Smooth muscle cell (in vitro differentiated cells): ENCODE measurements around the gene DHRS7. TPM values are rescaled to one million over a fixed set of nuclear protein-coding genes. Genes with fewer than 3 reads are reported as not detected.

Experiments
- DNase-seq: peaks from one replicate; lab custom pipeline; 2025; ENCODE audit not compliant: unreplicated experiment; lab: John Stamatoyannopoulos, UW
- H2AFZ ChIP-seq: fragments of 200-600 bp; sonication (generic); 2 replicates; pipeline ENCODE4 v1.6.0; 2016; ENCODE audit warnings: antibody characterized with exemption, low read depth, mild to moderate bottlenecking
- H3F3A ChIP-seq: fragments of 200-600 bp; sonication (generic); 2 replicates; pipeline ENCODE4 v1.6.0; 2017; ENCODE audit warnings: antibody characterized with exemption, low read depth
- H3K27ac ChIP-seq: fragments of 200-600 bp; sonication (generic); 2 replicates; pipeline ENCODE4 v1.5.1; 2016; ENCODE audit warnings: low read depth, mild to moderate bottlenecking
- H3K27me3 ChIP-seq: fragments of 200-600 bp; sonication (generic); 2 replicates; pipeline ENCODE4 v1.6.1; 2016; ENCODE audit warnings: low read depth, mild to moderate bottlenecking
- H3K36me3 ChIP-seq: fragments of 200-600 bp; sonication (generic); 2 replicates; pipeline ENCODE4 v1.5.1; 2016; ENCODE audit warnings: low read depth
- H3K4me1 ChIP-seq: fragments of 200-600 bp; sonication (generic); 2 replicates; pipeline ENCODE4 v1.5.1; 2016; ENCODE audit warnings: low read depth
- H3K4me2 ChIP-seq: fragments of 200-600 bp; sonication (generic); 2 replicates; pipeline ENCODE4 v1.6.0; 2016; ENCODE audit warnings: mild to moderate bottlenecking
- H3K4me3 ChIP-seq: fragments of 200-600 bp; sonication (generic); 2 replicates; pipeline ENCODE4 v1.5.1; 2016; ENCODE audit warnings: mild to moderate bottlenecking
- H3K79me2 ChIP-seq: fragments of 200-600 bp; sonication (generic); 2 replicates; pipeline ENCODE4 v1.6.0; 2016; ENCODE audit warnings: low read depth, mild to moderate bottlenecking
- H3K9ac ChIP-seq: fragments of 200-600 bp; sonication (generic); 2 replicates; pipeline ENCODE4 v1.6.0; 2016; ENCODE audit warnings: low read depth
- H3K9me3 ChIP-seq: fragments of 200-600 bp; sonication (generic); replicated peaks from 2 replicates; pipeline ENCODE4 v1.5.1; 2016; ENCODE audit warnings: low read depth
- H4K20me1 ChIP-seq: fragments of 200-600 bp; sonication (generic); 2 replicates; pipeline ENCODE4 v1.6.0; 2016; ENCODE audit warnings: low read depth
- WGBS: methylation state at CpG from one replicate; pipeline ENCODE4 v1.1.7; 2016; ENCODE audit warnings: low lambda C conversion rate; 5-methylcytosine and 5-hydroxymethylcytosine counted together
- polyA plus RNA-seq: library from polyadenylated mRNA; unstranded; fragments of >200 nt; fragmentation: Nextera tagmentation; extraction: Ambion mirVana; gene quantifications from 2 replicates; pipeline ENCODE4 v1.2.1, GENCODE V29; 2016
- total RNA-seq: library from RNA; depleted of rRNA; stranded (reverse); fragments of >200 nt; gene quantifications from 2 replicates; pipeline ENCODE4 v1.2.3, GENCODE V29; 2014
- TF ChIP-seq, protein P1 (sequence below): fragments of 200-600 bp; sonication (generic); IDR thresholded peaks from 2 replicates; pipeline ENCODE4 v1.5.1; 2017; ENCODE audit warnings: borderline replicate concordance, mild to moderate bottlenecking, antibody characterized with exemption; ENCODE audit not compliant: insufficient read depth, poor library complexity, severe bottlenecking

The DHRS7 gene
- total and polyA plus RNA-seq, 2 experiments from 2014 or later = 74.8 to 88.6 TPM

- Histone ChIP-seq H3K27ac (no peak overlapping the region), H3K4me2 (no peak overlapping the region), H4K20me1 (no peaks in the 10 kb centered on the region), H2AFZ (no peak overlapping the region), H3K9ac (no peak overlapping the region), H3K36me3 (no peaks in the 10 kb centered on the region), H3K79me2 (no peaks in the 10 kb centered on the region), H3K9me3 (no peaks in the 10 kb centered on the region), H3K27me3 (no peaks in the 10 kb centered on the region), H3F3A (no peaks in the 10 kb centered on the region), H3K4me1 (no peaks in the 10 kb centered on the region), H3K4me3 (no peak overlapping the region)
- 87% methylated on average over 5 of the region's 5 CpGs for WGBS
- DNase-seq = no peak
- TF ChIP-seq, protein P1, sequence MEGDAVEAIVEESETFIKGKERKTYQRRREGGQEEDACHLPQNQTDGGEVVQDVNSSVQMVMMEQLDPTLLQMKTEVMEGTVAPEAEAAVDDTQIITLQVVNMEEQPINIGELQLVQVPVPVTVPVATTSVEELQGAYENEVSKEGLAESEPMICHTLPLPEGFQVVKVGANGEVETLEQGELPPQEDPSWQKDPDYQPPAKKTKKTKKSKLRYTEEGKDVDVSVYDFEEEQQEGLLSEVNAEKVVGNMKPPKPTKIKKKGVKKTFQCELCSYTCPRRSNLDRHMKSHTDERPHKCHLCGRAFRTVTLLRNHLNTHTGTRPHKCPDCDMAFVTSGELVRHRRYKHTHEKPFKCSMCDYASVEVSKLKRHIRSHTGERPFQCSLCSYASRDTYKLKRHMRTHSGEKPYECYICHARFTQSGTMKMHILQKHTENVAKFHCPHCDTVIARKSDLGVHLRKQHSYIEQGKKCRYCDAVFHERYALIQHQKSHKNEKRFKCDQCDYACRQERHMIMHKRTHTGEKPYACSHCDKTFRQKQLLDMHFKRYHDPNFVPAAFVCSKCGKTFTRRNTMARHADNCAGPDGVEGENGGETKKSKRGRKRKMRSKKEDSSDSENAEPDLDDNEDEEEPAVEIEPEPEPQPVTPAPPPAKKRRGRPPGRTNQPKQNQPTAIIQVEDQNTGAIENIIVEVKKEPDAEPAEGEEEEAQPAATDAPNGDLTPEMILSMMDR = no peak
These were observed 47.5 kb upstream of the DHRS7 start for GRCh38 chr14:60212503-60213371.

DNA sequence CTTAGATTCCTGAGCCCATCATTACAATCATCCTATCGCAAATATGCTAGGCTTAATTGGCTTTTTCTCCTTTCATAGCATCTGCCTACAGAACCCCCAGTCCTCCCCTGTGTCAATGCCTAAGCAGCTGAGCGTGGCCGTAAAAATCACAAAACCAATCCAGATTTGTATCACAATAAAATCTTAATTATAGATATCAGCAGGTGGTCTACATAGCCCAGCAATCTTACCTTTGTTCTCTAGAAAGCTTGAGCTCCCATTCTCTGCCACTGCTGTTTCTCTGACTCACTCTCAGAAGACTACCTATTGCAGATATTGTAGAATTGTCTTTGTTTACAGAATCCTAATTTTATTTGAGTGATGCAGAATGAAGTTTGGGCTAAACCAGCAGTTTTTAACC lies 46.0 kb upstream of the DHRS7 start:
- no peaks in the 10 kb centered on the region for H3F3A ChIP-seq
- WGBS = 81% methylated on average over 3 of the region's 3 CpGs

DNA sequence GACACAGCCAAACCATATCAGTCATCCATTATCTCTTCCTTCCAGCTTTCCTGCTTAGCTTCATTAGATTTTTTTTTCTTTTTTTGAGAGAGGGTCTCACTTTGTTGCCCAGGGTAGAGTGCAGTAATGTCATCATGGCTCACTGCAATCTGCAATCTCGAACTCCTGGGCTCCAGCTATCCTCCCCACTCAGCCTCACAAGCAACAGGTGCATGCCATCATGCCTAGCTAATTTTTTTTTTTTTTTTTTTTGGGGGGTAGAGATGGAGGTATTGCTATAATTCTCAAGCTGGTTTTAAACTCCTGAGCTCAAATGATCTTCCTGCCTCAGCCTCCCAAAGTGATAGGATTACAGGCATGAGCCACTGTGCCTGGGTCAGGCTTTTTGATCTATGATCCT lies 45.5 kb upstream of the DHRS7 start:
- H3F3A ChIP-seq = no peaks in the 10 kb centered on the region
- no peak for DNase-seq
- H2AFZ ChIP-seq = no peak overlapping the region
- no peak overlapping the region for H3K4me2 ChIP-seq
- H4K20me1 ChIP-seq = no peaks in the 10 kb centered on the region
- no peak overlapping the region for H3K27ac ChIP-seq
- H3K79me2 ChIP-seq = no peaks in the 10 kb centered on the region
- no peaks in the 10 kb centered on the region for H3K27me3 ChIP-seq
- TF ChIP-seq, protein P1 = no peak
- H3K9ac ChIP-seq = no peak overlapping the region
- no peaks in the 10 kb centered on the region for H3K9me3 ChIP-seq
- H3K4me1 ChIP-seq = no peaks in the 10 kb centered on the region
- 60% methylated on average over 1 of the region's 1 CpG for WGBS
- no peaks in the 10 kb centered on the region for H3K36me3 ChIP-seq
- no peak overlapping the region for H3K4me3 ChIP-seq

More for the DNA sequence above, 46.0 kb upstream of the DHRS7 start:
- Histone ChIP-seq H3K4me3 (no peak overlapping the region), H3K27me3 (no peaks in the 10 kb centered on the region), H4K20me1 (no peaks in the 10 kb centered on the region), H3K79me2 (no peaks in the 10 kb centered on the region), H3K4me2 (no peak overlapping the region), H3K36me3 (no peaks in the 10 kb centered on the region), H2AFZ (no peak overlapping the region), H3K9ac (no peak overlapping the region), H3K9me3 (no peaks in the 10 kb centered on the region), H3K4me1 (no peaks in the 10 kb centered on the region), H3K27ac (no peak overlapping the region)
- TF ChIP-seq, protein P1 = no peak
- DNase-seq = no peak
